Measurements from ENCODE around the gene CDH16.

Gene CDH16

GRCh38 chr16:66862023-66862520 is 56.6 kb downstream of the CDH16 start:
- DNase-seq: no peak

GRCh38 chr16:66859397-66860068 is 59.2 kb downstream of the CDH16 start:
- DNase-seq: no peak

DNA sequence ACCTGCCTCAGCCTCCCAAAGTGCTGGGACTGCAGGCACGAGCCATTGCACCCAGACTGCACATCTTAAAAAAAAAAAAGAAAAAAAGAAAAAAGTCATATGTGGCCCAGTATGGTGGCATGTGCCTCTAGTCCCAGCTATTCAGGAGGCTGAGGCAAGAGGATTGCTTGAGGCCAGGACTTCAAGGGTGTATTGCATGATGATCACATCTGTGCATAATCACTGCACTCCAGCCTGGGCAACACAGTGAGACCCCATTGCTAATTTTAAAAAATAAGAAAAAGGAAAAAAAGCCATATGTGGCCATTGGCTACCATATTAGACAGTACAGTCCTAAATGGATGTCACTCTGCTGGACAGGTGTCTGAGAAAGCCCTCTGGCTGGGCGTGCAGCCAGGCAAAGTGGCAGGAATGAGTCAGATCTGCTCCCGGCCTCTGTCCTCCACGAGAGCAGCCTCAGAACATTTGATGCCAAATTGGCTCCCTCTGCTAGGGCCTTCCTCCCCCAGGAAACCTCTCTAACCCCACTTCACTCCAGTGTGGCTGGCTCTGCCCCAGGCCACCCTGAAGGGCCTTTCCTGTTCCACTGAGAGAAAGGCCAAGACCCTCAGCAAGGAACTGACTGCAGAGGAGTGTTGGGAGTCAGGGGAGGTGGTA is 59.8 kb downstream of the CDH16 start:
- peak; percentile 9 for DNase-seq

Data from COR-L47 (cell line).